SK-N-MC (cell line): ENCODE results near the gene DYNC1I1.

Source experiments
- DNase-seq: peaks from one replicate; pipeline ENCODE4 v3.0.0-alpha.2; 2011; ENCODE audit warnings: low read depth, low spot score
- H3K27ac ChIP-seq: fragments of 200-600 bp; sonication (generic); 2 replicates; pipeline ENCODE4 v1.5.1; 2016; ENCODE audit warnings: mixed run types
- H3K36me3 ChIP-seq: fragments of 200-600 bp; sonication (generic); 2 replicates; pipeline ENCODE4 v1.6.1; 2017; ENCODE audit warnings: antibody characterized with exemption, low read length, mixed read lengths; ENCODE audit not compliant: insufficient read depth
- H3K4me3 ChIP-seq: fragments of 200-600 bp; sonication (generic); 2 replicates; pipeline ENCODE4 v1.5.1; 2016
- H3K9ac ChIP-seq: fragments of 200-600 bp; sonication (generic); 2 replicates; pipeline ENCODE4 v1.8.0; 2017; ENCODE audit warnings: mixed run types, mixed read lengths; ENCODE audit not compliant: insufficient read length
- H3K9me3 ChIP-seq: fragments of 200-600 bp; sonication (generic); 2 replicates; pipeline ENCODE4 v1.6.1; 2017; ENCODE audit warnings: low read depth, mild to moderate bottlenecking, antibody characterized with exemption, low read length, moderate library complexity, mixed read lengths
- EZH2 ChIP-seq: fragments of 200-600 bp; sonication (generic); IDR thresholded peaks from one replicate; pipeline ENCODE4 v1.6.1; 2017; ENCODE audit warnings: antibody characterized with exemption
- FOXP2 ChIP-seq: optimal IDR thresholded peaks from 2 replicates; pipeline ENCODE3; 2011; ENCODE audit warnings: mild to moderate bottlenecking, moderate library complexity; ENCODE audit not compliant: insufficient read depth; ENCODE audit errors: extremely low read length, control extremely low read depth
- POLR2AphosphoS5 ChIP-seq: IDR thresholded peaks from 2 replicates; pipeline ENCODE4 v1.6.1; 2012; ENCODE audit warnings: mild to moderate bottlenecking, low read depth, low read length, borderline replicate concordance

Gene DYNC1I1

GRCh38 chr7:95874129-95874528 lies 101.8 kb downstream of the DYNC1I1 start:
- TF ChIP-seq EZH2 (no peak), POLR2AphosphoS5 (no peak), FOXP2 (no peak)
- H3K9me3 ChIP-seq: no peaks in the 10 kb centered on the region
- DNase-seq: no peak
- H3K27ac ChIP-seq: no peak overlapping the region
- H3K9ac ChIP-seq: no peak overlapping the region
- no peaks in the 10 kb centered on the region for H3K36me3 ChIP-seq
- no peak overlapping the region for H3K4me3 ChIP-seq

DNA sequence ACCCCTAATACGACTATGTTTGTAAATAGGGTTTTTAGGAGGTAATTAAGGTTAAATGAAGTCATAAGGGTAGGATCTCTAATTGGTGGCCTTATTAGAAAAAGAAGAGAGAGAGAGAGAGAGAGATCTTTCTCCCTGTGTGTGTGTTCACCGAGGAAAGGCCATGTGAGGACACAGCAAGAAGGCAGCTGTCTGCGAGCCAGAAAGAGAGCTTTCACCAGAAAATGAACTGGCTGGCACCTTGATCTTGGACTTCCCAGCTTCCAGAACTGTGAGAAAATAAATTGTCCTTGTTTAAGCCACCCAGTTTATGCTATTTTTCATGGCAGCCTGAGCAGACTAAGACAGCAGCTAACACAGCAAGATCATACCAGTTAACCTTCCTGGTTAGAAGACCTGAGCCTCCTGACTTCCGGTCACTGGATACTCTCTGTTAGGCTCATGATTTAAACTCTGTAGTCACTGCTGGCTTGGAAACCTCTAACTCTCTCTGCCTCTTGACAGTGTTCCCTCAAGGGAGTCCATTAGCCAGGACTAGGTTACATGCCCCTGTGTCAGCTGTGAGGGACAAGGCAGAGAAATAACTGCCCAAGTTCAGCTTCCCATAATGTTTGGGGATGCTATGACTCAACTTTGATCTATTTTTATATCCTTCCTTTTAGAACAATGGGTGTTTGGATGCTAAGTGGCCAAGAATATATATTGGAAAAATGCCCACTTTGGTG lies 102.3 kb downstream of the DYNC1I1 start:
- Histone ChIP-seq H3K9me3 (no peaks in the 10 kb centered on the region), H3K4me3 (no peak overlapping the region), H3K9ac (no peak overlapping the region), H3K27ac (no peak overlapping the region), H3K36me3 (no peaks in the 10 kb centered on the region)
- TF ChIP-seq FOXP2 (no peak), EZH2 (no peak), POLR2AphosphoS5 (no peak)
- no peak for DNase-seq

- TF ChIP-seq FOXP2 (no peak), POLR2AphosphoS5 (no peak), EZH2 (no peak)
- H3K27ac ChIP-seq: no peak overlapping the region
Measured at GRCh38 chr7:95875519-95875918, 103.2 kb downstream of the DYNC1I1 start.

DNA sequence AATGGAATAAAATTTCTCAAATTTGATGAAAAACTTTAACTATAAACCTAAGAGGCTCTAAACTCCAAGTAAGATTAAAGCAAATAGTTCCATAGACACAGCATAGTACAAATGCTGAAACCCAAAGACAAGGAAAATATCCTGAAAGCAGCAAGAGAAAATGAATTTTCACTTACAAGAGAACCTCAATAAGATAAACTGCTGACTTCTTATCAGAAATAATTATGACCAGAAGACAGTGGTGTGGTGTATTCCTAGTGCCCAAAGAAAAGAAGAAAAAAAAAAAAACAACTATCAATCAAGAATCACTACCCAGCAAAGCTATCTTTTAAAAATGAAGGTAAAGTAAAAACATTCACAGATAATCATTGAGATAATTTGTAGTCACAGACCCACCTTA lies 106.3 kb downstream of the DYNC1I1 start:
- no peaks in the 10 kb centered on the region for H3K9me3 ChIP-seq
- H3K36me3 ChIP-seq: no peaks in the 10 kb centered on the region
- no peak for TF ChIP-seq FOXP2
- no peak for TF ChIP-seq POLR2AphosphoS5
- no peak for TF ChIP-seq EZH2
- no peak overlapping the region for H3K27ac ChIP-seq
- no peak overlapping the region for H3K9ac ChIP-seq
- no peak for DNase-seq
- no peak overlapping the region for H3K4me3 ChIP-seq

More at GRCh38 chr7:95875519-95875918, 103.2 kb downstream of the DYNC1I1 start:
- no peak for DNase-seq
- Histone ChIP-seq H3K9me3 (no peaks in the 10 kb centered on the region), H3K36me3 (no peaks in the 10 kb centered on the region), H3K9ac (no peak overlapping the region), H3K4me3 (no peak overlapping the region)

DNA sequence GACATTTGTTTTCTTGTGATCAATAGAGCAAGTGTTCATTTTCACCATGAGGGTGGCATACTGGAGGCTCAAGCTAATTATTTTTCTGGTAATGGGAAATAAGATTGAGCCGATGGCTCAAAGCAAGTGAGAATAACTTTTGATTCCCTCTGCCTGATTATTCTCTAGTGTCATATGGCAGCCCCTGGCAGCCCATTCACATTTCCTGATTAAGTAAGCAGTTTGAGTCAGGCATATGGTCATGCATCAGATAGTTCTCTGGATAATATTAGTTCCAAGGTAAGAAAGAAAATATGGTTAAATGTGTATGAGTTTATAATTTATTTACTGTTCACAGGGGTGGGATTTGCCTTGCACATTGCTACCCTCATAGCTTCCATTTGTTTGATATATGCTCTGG lies 109.2 kb downstream of the DYNC1I1 start:
- TF ChIP-seq EZH2: no peak
- TF ChIP-seq FOXP2: no peak
- TF ChIP-seq POLR2AphosphoS5: no peak
- Histone ChIP-seq H3K9me3 (no peaks in the 10 kb centered on the region), H3K27ac (no peak overlapping the region), H3K4me3 (no peak overlapping the region), H3K9ac (no peak overlapping the region), H3K36me3 (no peaks in the 10 kb centered on the region)
- no peak for DNase-seq

DNA sequence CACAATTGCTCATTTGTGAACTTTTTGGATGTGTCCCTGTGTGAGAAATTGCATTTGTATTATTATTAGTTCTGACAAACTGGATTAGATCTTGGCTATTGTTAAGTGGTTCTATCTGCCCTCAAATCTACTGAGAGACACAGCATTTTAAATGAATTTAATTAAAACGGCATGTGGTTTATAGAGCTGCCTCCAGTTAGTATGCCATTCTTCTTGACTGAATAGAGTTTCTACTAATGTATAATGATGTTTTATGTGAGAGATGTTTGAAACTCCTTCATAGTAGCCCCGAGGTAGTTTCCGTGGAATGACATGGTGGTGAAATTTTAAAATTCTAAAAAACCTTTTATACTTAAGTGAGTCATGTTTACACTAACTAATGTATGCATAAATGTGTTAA lies 110.9 kb downstream of the DYNC1I1 start:
- DNase-seq: no peak
- Histone ChIP-seq H3K9ac (no peak overlapping the region), H3K4me3 (peak overlapping the region; percentile 19; the same call in 1 of the 2 replicates), H3K9me3 (no peaks in the 10 kb centered on the region), H3K27ac (peak overlapping the region; percentile 59; the same call in 1 of the 2 replicates), H3K36me3 (no peaks in the 10 kb centered on the region)
- no peak for TF ChIP-seq FOXP2
- no peak for TF ChIP-seq EZH2
- TF ChIP-seq POLR2AphosphoS5: no peak

GRCh38 chr7:95886501-95887090 lies 114.2 kb downstream of the DYNC1I1 start:
- no peak overlapping the region for H3K4me3 ChIP-seq
- no peaks in the 10 kb centered on the region for H3K36me3 ChIP-seq
- TF ChIP-seq FOXP2: no peak
- TF ChIP-seq POLR2AphosphoS5: no peak
- TF ChIP-seq EZH2: no peak
- no peak overlapping the region for H3K9ac ChIP-seq
- H3K9me3 ChIP-seq: no peaks in the 10 kb centered on the region
- H3K27ac ChIP-seq: no peak overlapping the region
- DNase-seq: no peak

- Histone ChIP-seq H3K4me3 (no peak overlapping the region), H3K36me3 (no peaks in the 10 kb centered on the region), H3K9me3 (no peaks in the 10 kb centered on the region), H3K27ac (no peak overlapping the region), H3K9ac (no peak overlapping the region)
- TF ChIP-seq EZH2: no peak
- TF ChIP-seq FOXP2: no peak
- no peak for TF ChIP-seq POLR2AphosphoS5
- DNase-seq: no peak
Measured at GRCh38 chr7:95893484-95893883, 121.1 kb downstream of the DYNC1I1 start.
